ENCODE data around the gene PEX14. TPM values are rescaled to one million over a fixed set of nuclear protein-coding genes. Genes with fewer than 3 reads are reported as not detected.

PEX14 gene
- polyA plus RNA-seq, 1 donor (not counting 4 experiments of a cell fraction or from before 2014, with no cell fraction given) = 8.4 TPM

DNA sequence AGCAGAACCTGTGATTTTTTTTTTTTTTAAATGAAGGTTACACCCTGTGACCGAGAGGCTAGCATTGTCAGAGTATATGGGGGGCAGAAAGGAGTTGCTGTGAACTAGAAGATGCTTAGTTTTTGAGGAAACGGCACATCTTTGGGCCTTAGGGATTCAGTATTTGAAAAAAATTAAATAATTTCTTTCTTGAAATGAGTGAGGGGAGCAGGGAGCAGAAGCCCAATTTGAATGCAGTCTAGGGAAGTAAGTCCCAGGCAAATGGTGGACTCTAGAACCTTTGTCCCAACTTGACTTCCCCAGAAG lies 42.9 kb downstream of the PEX14 start:
- FAIRE-seq = no peak
- Histone ChIP-seq H3K27ac (ENCODE audit: control insufficient read depth, insufficient read depth, low read length) (no peak overlapping the region), H3K4me1 (ENCODE audit: control insufficient read depth, extremely low read depth, insufficient read depth, low read length) (peaks cover 38% of the 10 kb centered on the region), H3K36me3 (ENCODE audit: control insufficient read depth in 2 of 2, extremely low read depth in 1 of 2, insufficient read depth in 2 of 2, low read length in 2 of 2) (peaks cover 0 to 4% of the 10 kb centered on the region in 2 experiments), H3K79me2 (ENCODE audit: control insufficient read depth, insufficient read depth, low read length) (peaks cover 56% of the 10 kb centered on the region), H3K9me3 (ENCODE audit: control insufficient read depth, low read depth, low read length) (no peaks in the 10 kb centered on the region), H3K9me1 (ENCODE audit: control insufficient read depth, extremely low read depth, insufficient read depth, low read length) (no peaks in the 10 kb centered on the region), H3K4me2 (ENCODE audit: control insufficient read depth, extremely low read depth, insufficient read depth, low read depth, low read length) (peak overlapping the region; percentile 70), H2AFZ (ENCODE audit: control insufficient read depth, low read length) (no peak overlapping the region), H3K27me3 (ENCODE audit: control insufficient read depth, extremely low read depth, insufficient read depth, low read length) (no peaks in the 10 kb centered on the region), H3K4me3 (ENCODE audit: control insufficient read depth in 2 of 3, extremely low read depth in 1 of 3, insufficient read depth in 2 of 3, low read depth in 1 of 3, low read length in 3 of 3) (no peak overlapping the region), H4K20me1 (ENCODE audit: control insufficient read depth, extremely low read depth, insufficient read depth, low read length) (no peaks in the 10 kb centered on the region), H3K9ac (ENCODE audit: control insufficient read depth, extremely low read depth, insufficient read depth, low read length) (no peak overlapping the region)
- dilution Hi-C loops (cut with MboI; ENCODE audit: extremely low pct_ligation_motif_present, low sequenced_read_pairs) = no loop called here
- DNase-seq (ENCODE audit: low read depth, low spot score) = no peak
- no peak for TF ChIP-seq EZH2 (IDR thresholded peaks at IDR 0.05; ENCODE audit: low read length)
- TF ChIP-seq, protein P1, sequence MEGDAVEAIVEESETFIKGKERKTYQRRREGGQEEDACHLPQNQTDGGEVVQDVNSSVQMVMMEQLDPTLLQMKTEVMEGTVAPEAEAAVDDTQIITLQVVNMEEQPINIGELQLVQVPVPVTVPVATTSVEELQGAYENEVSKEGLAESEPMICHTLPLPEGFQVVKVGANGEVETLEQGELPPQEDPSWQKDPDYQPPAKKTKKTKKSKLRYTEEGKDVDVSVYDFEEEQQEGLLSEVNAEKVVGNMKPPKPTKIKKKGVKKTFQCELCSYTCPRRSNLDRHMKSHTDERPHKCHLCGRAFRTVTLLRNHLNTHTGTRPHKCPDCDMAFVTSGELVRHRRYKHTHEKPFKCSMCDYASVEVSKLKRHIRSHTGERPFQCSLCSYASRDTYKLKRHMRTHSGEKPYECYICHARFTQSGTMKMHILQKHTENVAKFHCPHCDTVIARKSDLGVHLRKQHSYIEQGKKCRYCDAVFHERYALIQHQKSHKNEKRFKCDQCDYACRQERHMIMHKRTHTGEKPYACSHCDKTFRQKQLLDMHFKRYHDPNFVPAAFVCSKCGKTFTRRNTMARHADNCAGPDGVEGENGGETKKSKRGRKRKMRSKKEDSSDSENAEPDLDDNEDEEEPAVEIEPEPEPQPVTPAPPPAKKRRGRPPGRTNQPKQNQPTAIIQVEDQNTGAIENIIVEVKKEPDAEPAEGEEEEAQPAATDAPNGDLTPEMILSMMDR (optimal IDR thresholded peaks at IDR 0.05 in 1 of 3, IDR thresholded peaks at IDR 0.05 in 1 of 3, conservative IDR thresholded peaks at IDR 0.05 in 1 of 3; ENCODE audit: extremely low read depth in 1 of 3, insufficient read depth in 2 of 3, low read length in 3 of 3) = no peak

DNA sequence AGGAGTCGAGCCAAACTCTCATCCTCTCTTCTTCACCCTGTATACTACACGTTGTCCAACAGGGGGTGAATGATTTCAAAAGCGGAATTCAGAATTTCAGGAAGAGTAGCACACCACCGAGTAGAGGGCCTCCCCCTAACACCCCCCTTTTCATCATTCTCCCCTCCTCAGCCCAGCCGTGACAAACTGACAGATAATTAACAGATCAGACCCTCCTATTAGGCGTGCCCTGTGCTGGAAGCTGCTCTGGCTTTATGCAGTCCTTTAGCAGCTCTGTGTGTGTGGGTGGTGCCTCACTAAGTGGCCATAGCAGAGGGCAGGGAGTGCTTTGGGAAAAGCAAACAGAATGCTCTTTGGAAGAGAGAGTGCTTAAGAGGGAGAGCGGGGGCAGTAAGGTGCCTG lies 44.3 kb downstream of the PEX14 start:
- Histone ChIP-seq H3K9me3 (ENCODE audit: control insufficient read depth, low read depth, low read length) (no peaks in the 10 kb centered on the region), H3K27ac (ENCODE audit: control insufficient read depth, insufficient read depth, low read length) (no peak overlapping the region), H3K4me1 (ENCODE audit: control insufficient read depth, extremely low read depth, insufficient read depth, low read length) (peaks cover 38% of the 10 kb centered on the region), H3K79me2 (ENCODE audit: control insufficient read depth, insufficient read depth, low read length) (peaks cover 44% of the 10 kb centered on the region), H3K4me2 (ENCODE audit: control insufficient read depth, extremely low read depth, insufficient read depth, low read depth, low read length) (no peak overlapping the region), H3K27me3 (ENCODE audit: control insufficient read depth, extremely low read depth, insufficient read depth, low read length) (no peaks in the 10 kb centered on the region), H2AFZ (ENCODE audit: control insufficient read depth, low read length) (no peak overlapping the region), H3K9ac (ENCODE audit: control insufficient read depth, extremely low read depth, insufficient read depth, low read length) (no peak overlapping the region), H4K20me1 (ENCODE audit: control insufficient read depth, extremely low read depth, insufficient read depth, low read length) (no peaks in the 10 kb centered on the region), H3K36me3 (ENCODE audit: control insufficient read depth in 2 of 2, extremely low read depth in 1 of 2, insufficient read depth in 2 of 2, low read length in 2 of 2) (peaks cover 0 to 4% of the 10 kb centered on the region in 2 experiments), H3K4me3 (ENCODE audit: control insufficient read depth in 2 of 3, extremely low read depth in 1 of 3, insufficient read depth in 2 of 3, low read depth in 1 of 3, low read length in 3 of 3) (no peak overlapping the region), H3K9me1 (ENCODE audit: control insufficient read depth, extremely low read depth, insufficient read depth, low read length) (no peaks in the 10 kb centered on the region)
- no peak for DNase-seq (ENCODE audit: low read depth, low spot score)
- dilution Hi-C loops (cut with MboI; ENCODE audit: extremely low pct_ligation_motif_present, low sequenced_read_pairs) = no loop called here
- TF ChIP-seq, protein P1 (optimal IDR thresholded peaks at IDR 0.05 in 1 of 3, IDR thresholded peaks at IDR 0.05 in 1 of 3, conservative IDR thresholded peaks at IDR 0.05 in 1 of 3; ENCODE audit: extremely low read depth in 1 of 3, insufficient read depth in 2 of 3, low read length in 3 of 3) = no peak
- TF ChIP-seq EZH2 (IDR thresholded peaks at IDR 0.05; ENCODE audit: low read length) = no peak
- FAIRE-seq = no peak

Data from keratinocyte (primary cell).